ENCODE results near the gene NMNAT1. TPM values are rescaled to one million over a fixed set of nuclear protein-coding genes. Genes with fewer than 3 reads are reported as not detected.
A peak's percentile ranks its signal among the peaks of the same experiment; 100 is the strongest.

Gene NMNAT1
- total RNA-seq, 1 donor from 2014 or later: 7.9 TPM

DNA sequence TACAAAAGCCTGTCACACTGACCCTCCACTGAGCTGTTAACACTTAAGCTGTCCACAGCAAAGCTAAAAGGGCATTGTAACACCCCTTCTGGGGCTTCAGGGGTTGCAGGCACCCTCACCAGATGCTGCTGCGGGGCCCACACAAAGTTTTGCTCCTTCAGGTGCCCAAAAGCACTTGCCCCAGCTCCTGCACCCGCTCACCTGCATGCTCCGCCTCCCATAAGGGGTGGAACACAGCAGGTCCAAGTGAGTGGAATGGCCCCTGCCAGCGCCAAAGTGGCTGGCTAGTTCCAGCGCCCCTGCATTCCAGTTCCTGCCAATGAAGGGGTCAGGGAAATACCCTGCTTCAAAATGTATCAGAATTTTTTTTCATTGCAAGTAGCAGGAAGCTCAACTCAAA is 46.5 kb downstream of the NMNAT1 start:
- intact Hi-C loops (cut with DNase I): no loop called here
- TF ChIP-seq, protein P1, sequence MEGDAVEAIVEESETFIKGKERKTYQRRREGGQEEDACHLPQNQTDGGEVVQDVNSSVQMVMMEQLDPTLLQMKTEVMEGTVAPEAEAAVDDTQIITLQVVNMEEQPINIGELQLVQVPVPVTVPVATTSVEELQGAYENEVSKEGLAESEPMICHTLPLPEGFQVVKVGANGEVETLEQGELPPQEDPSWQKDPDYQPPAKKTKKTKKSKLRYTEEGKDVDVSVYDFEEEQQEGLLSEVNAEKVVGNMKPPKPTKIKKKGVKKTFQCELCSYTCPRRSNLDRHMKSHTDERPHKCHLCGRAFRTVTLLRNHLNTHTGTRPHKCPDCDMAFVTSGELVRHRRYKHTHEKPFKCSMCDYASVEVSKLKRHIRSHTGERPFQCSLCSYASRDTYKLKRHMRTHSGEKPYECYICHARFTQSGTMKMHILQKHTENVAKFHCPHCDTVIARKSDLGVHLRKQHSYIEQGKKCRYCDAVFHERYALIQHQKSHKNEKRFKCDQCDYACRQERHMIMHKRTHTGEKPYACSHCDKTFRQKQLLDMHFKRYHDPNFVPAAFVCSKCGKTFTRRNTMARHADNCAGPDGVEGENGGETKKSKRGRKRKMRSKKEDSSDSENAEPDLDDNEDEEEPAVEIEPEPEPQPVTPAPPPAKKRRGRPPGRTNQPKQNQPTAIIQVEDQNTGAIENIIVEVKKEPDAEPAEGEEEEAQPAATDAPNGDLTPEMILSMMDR (IDR thresholded peaks at IDR 0.05): no peak

DNA sequence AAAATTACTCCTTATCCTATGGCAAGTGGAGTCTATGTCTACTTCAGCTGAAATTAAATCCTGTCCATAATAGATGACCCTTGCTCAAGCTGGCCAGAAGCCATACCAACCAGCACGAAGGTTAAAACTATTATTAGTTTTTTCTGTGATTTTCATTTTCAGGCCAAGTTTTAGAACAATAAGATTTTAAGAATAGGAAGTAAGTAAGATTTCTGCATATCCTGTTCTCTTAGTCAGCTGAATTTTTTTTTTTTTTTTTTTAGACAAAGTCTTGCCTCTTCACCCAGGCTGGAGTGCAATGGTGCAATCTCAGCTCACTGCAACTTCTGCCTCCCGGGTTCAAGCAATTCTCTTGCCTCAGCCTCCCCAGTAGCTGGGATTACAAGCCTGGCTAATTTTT is 47.7 kb downstream of the NMNAT1 start:
- H3K36me3 ChIP-seq: no peaks in the 10 kb centered on the region
- H3K27me3 ChIP-seq: no peaks in the 10 kb centered on the region
- H3K4me3 ChIP-seq: no peak overlapping the region
- H3K4me1 ChIP-seq: no peaks in the 10 kb centered on the region
- DNase-seq (ENCODE audit: low spot score in 2 of 2): no peak
- TF ChIP-seq, protein P1 (IDR thresholded peaks at IDR 0.05): no peak
- no peaks in the 10 kb centered on the region for H3K9me3 ChIP-seq
- intact Hi-C loops (cut with DNase I): no loop called here
- H3K27ac ChIP-seq: peak overlapping the region in 1 of 2 donors; percentile 27

More for the DNA sequence above, 46.5 kb downstream of the NMNAT1 start:
- no peaks in the 10 kb centered on the region for H3K4me1 ChIP-seq
- H3K9me3 ChIP-seq: no peaks in the 10 kb centered on the region
- DNase-seq (ENCODE audit: low spot score in 2 of 2): no peak
- H3K27ac ChIP-seq: no peak overlapping the region
- H3K27me3 ChIP-seq: no peaks in the 10 kb centered on the region
- H3K4me3 ChIP-seq: no peak overlapping the region
- H3K36me3 ChIP-seq: no peaks in the 10 kb centered on the region

DNA sequence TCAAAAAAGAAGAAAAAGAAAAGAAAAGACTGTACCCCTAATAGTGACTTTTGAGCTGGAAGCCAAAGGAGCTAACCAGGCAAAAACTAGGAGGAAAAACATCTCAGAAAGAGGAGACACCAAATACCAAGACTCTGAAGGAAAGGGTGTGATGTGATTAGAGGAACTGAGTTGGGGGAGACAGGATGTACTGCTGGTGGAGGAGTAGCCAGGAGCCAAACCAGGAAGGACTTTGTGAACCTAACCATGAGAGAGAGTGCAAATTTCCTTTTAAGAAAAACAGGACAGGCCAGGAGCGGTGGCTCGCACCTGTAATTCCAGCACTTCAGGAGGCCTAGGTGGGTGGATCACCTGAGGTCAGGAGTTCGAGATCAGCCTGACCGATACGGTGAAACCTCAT is 49.6 kb downstream of the NMNAT1 start:
- DNase-seq (ENCODE audit: low spot score in 2 of 2): no peak
- TF ChIP-seq, protein P1 (IDR thresholded peaks at IDR 0.05): no peak
- intact Hi-C loops (cut with DNase I): no loop called here
- Histone ChIP-seq H3K4me3 (no peak overlapping the region), H3K27me3 (no peaks in the 10 kb centered on the region), H3K27ac (no peak overlapping the region), H3K4me1 (peaks cover 0 to 5% of the 10 kb centered on the region in 2 donors), H3K36me3 (no peaks in the 10 kb centered on the region), H3K9me3 (no peaks in the 10 kb centered on the region)

DNA sequence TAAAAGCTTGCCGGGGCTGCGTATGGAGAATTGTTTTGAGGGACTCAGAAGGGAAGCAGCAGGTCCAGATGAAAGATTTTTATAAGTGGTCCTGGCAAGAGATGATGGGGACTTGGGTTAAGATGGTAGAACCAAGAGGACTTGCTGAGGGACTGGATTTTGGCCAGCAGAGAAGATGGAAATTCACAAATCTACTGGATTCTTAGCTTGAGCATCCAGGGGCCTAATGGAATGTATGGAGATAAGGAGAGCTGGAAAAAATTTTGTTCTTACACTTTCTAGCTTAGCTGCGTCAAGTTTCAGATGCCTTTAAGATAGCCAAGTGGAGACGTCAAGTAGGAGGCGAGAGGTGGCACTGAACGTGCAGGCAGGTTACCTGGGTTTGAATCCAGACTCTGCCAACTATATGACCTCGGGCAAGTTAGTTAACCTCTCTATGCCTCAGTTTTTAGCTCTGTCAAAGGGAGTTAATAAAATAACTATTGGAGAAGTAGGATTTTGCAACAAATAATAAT is 50.3 kb downstream of the NMNAT1 start:
- Histone ChIP-seq H3K4me3 (no peak overlapping the region), H3K9me3 (no peaks in the 10 kb centered on the region), H3K36me3 (no peaks in the 10 kb centered on the region), H3K4me1 (peaks cover 0 to 5% of the 10 kb centered on the region in 2 donors), H3K27ac (no peak overlapping the region), H3K27me3 (no peaks in the 10 kb centered on the region)
- TF ChIP-seq, protein P1 (IDR thresholded peaks at IDR 0.05): no peak
- intact Hi-C loops (cut with DNase I): no loop called here
- DNase-seq (ENCODE audit: low spot score in 2 of 2): no peak

DNA sequence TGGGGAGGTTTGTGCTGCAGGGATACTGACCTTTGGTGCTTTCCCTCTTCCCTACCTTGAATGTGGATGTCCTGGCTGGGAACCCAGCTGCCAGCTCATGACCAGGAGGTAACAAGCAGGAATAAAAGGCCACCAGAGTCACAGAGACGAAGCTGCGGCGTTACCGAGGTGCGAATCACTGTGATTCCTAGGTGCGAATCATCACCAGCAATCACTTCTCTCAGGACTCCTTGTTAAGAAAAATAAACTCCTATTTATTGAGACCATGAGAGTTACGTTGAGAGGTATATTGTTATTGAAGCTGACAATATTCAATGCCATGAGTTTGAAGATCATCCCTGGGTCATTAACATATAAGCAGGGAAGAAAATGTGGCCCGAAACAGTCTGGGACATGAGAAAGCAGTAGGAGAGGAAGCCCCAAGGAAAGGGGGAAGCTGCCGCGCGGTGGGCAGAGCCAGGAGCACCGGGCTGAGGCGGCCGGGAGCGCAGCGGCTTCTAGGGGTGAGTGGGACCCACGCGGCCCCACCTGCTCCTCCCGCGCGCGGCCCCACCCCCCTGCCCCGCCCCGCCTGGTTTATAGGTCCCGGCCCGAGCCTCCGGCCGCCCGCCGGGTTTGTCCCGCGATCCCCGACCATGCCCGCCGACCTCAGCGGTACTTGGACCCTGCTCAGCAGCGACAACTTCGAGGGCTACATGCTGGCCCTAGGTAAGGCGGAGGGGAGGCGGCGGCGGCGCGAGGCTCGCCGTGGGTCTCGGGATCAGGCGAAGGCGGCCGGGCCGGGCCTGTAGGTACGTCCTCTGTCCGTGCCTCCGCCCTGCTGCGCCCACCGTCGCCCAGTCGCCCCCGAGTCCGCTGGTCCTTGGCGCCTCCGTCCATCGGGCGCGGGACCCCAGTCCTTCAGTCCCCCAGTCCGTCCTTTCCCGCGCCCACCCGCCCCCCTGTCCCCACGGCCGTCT is 53.6 kb downstream of the NMNAT1 start, which contains the start of gene RBP7:
RBP7 (plus strand) TSS at position 605 of the 959 bp plus-strand sequence; CDS start at position 636, 31 bp downstream.
- no peaks in the 10 kb centered on the region for H3K27me3 ChIP-seq
- DNase-seq (ENCODE audit: low spot score in 2 of 2): peak in 1 of 2 donors; percentile 65
- TF ChIP-seq, protein P1 (IDR thresholded peaks at IDR 0.05): no peak
- peaks cover 0 to 5% of the 10 kb centered on the region in 2 donors for H3K4me1 ChIP-seq
- H3K36me3 ChIP-seq: no peaks in the 10 kb centered on the region
- no peak within 1 kb of the TSS for H3K27ac ChIP-seq
- intact Hi-C loops (cut with DNase I): no loop called here
- no peaks in the 10 kb centered on the region for H3K9me3 ChIP-seq
- H3K4me3 ChIP-seq: peak within 1 kb of the TSS; percentile 72 to 86

Measured in ascending aorta (tissue), 2 donors.